Gastrocnemius medialis (tissue), 4 donors: ENCODE data around the gene UPF1.

Experiments used
- POLR2A ChIP-seq, 2 donors: fragments of 450-650 bp; IDR thresholded peaks; one replicate each; pipeline ENCODE4 v1.6.1; 2017; ENCODE audit warnings: antibody characterized with exemption in 2 of 2, mild to moderate bottlenecking in 2 of 2, moderate library complexity in 2 of 2
- TF ChIP-seq, protein P1 (sequence below), 5 experiments: fragments of 450-650 bp in 3 of 5; fragments of 200-600 bp in 2 of 5; sonication (generic) in 2 of 5; IDR thresholded peaks in 4 of 5; conservative IDR thresholded peaks in 1 of 5; 1 replicate in 4 of 5; 2 replicates in 1 of 5; pipeline ENCODE4 v1.5.1; 2016 to 2019; ENCODE audit warnings: antibody characterized with exemption in 5 of 5, mild to moderate bottlenecking in 3 of 5, moderate library complexity in 3 of 5

DNA sequence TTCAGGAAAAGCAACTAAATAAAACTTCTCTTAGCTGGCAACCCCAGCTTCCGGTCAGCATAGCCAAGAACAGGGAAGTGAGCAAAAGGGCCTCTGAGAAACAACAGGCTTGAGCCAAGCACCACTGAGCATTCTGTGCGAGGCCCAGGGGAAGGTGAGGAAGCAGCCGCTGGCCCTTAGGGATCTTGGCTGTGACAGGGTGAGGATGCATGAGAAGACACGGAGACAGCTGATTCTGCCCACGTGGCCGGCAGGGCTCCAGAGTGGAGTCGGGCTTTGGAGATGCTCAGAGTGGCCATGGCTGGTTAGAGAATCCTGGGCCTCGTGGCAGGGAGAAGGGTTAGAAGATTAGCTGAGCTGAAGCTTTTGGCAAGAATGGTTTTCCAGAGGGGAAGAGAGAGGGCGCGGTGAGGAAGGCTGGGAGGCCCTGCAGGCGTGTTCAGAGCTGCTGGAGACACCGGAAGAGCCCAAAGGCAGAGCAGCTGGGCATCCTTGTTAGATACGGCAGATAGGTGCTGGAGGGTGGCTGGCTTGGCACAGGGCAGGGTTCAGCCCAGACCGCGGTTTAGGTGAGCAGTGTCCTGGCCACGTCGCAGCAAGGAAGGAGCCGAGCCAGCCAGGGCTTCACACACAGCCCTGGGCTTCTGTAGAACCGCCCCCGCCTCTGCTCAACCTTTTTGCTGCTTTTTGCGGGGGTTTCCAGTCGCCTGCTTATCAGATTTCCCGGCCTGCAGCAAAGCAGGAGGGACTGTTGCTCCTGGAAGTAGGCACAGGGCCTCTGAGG is 17.3 kb downstream of the UPF1 start:
- TF ChIP-seq, protein P1, sequence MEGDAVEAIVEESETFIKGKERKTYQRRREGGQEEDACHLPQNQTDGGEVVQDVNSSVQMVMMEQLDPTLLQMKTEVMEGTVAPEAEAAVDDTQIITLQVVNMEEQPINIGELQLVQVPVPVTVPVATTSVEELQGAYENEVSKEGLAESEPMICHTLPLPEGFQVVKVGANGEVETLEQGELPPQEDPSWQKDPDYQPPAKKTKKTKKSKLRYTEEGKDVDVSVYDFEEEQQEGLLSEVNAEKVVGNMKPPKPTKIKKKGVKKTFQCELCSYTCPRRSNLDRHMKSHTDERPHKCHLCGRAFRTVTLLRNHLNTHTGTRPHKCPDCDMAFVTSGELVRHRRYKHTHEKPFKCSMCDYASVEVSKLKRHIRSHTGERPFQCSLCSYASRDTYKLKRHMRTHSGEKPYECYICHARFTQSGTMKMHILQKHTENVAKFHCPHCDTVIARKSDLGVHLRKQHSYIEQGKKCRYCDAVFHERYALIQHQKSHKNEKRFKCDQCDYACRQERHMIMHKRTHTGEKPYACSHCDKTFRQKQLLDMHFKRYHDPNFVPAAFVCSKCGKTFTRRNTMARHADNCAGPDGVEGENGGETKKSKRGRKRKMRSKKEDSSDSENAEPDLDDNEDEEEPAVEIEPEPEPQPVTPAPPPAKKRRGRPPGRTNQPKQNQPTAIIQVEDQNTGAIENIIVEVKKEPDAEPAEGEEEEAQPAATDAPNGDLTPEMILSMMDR (IDR thresholded peaks at IDR 0.05 in 4 of 5, conservative IDR thresholded peaks at IDR 0.05 in 1 of 5): no peak
- TF ChIP-seq POLR2A (IDR thresholded peaks at IDR 0.05): no peak
